ENCODE results near the gene FHOD3.

GRCh38 chr18:36284268-36284667 lies 13.2 kb upstream of the FHOD3 start:
- TF ChIP-seq, protein P1, sequence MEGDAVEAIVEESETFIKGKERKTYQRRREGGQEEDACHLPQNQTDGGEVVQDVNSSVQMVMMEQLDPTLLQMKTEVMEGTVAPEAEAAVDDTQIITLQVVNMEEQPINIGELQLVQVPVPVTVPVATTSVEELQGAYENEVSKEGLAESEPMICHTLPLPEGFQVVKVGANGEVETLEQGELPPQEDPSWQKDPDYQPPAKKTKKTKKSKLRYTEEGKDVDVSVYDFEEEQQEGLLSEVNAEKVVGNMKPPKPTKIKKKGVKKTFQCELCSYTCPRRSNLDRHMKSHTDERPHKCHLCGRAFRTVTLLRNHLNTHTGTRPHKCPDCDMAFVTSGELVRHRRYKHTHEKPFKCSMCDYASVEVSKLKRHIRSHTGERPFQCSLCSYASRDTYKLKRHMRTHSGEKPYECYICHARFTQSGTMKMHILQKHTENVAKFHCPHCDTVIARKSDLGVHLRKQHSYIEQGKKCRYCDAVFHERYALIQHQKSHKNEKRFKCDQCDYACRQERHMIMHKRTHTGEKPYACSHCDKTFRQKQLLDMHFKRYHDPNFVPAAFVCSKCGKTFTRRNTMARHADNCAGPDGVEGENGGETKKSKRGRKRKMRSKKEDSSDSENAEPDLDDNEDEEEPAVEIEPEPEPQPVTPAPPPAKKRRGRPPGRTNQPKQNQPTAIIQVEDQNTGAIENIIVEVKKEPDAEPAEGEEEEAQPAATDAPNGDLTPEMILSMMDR (IDR thresholded peaks at IDR 0.05) = no peak
- TF ChIP-seq EZH2 (IDR thresholded peaks at IDR 0.05; ENCODE audit: borderline replicate concordance, insufficient read depth, low read depth, low read length, poor library complexity, severe bottlenecking) = no peak

All from B cell (primary cell).